ENCODE data around the gene WIZ.

The WIZ gene

DNA sequence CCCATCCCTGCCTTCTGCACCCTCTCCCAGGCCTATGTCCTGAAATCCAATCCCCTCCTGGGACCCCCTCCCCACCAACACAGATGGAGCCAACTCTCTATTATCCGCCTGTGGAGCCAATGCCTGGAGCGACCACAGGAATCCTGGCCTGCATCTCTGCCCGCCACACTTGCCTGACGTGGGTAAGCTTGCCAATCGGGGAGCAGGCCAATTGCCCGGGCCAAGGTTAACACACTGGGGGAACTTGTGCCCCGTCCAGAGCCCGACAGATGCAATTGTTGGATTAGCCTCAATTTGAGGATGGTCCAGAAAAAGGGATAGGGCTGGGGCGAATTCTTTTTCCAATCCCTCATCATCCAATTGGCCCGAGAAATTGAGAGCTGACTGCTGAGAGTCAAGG lies 5.9 kb downstream of the WIZ start:
- no peak for DNase-seq (ENCODE audit: low read depth)

DNA sequence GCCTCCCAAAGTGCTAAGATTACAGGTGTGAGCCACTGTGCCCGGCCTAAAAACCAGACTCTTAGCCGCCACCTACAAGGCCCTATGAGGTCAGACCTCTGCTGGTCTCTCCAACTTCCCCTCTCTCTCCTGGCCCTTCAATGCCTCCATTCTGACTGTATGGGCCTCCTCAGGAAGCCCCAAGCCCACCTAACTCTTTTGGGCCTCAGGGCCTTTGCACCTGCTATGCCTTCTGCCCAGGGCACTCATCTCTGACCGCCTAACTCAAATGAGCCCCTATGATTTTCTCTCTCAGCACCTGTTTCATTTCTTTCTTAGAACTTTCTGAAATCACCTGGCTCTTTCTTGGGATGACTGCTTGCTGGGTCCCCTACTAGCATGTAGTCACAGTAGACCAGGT lies 6.4 kb downstream of the WIZ start:
- DNase-seq (ENCODE audit: low read depth), result no peak

DNA sequence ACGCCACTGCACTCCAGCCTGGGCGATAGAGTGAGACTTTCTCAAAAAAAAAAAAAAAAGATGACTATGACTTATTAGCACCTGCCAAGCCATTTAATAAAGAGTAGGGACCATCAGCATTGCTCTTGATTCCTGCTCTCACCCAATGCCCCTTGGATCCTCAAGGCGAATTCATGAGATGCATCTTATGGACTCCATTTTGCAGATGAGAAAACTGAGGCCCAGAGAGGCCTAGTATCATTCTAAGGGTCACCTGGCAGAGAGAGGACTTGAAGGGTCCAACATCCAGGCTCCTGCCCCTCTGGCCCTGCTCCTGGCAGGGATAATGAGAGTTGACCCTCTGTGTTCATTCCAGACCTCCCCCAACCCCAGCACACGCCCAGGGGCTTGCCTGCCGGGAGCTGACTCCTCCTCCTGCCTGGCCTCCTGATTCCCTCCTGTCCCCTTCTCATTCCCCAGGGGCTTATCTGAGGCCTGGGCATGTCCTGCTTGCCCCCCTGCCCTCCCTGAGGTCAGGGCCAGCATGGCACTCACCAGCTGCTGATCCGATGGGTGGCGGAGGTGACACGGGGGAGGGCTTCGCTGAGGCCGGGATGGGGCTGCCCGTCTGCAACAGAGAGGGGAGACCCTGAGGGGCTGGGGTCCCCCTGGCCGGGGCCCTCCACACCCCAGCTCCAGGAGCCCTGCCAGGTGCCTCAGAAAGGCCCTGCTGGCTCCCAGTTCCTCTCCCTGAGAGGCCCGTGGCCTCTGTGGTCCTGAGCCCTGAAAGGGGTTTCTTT lies 7.4 kb downstream of the WIZ start:
- no peak for DNase-seq (ENCODE audit: low read depth)

DNA sequence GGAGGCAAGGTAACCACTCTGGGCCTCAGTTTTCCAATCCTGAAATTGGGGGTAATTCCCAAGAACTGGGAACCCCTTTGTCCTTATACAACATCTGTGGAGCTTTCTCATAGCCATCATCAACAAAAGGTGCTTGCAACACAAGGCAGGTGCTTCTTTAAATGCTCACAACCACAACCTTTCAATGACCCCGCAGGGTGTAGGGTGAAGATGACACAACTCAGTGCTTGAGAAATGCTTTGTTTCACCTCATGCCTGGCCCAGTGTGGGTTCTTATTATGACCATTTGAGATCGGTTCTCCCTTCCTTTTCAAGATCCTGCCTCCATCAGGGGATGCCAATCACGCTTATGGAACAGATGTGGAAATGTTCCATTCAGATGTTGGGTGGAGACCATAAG lies 8.4 kb downstream of the WIZ start:
- DNase-seq (ENCODE audit: low read depth), result no peak

DNA sequence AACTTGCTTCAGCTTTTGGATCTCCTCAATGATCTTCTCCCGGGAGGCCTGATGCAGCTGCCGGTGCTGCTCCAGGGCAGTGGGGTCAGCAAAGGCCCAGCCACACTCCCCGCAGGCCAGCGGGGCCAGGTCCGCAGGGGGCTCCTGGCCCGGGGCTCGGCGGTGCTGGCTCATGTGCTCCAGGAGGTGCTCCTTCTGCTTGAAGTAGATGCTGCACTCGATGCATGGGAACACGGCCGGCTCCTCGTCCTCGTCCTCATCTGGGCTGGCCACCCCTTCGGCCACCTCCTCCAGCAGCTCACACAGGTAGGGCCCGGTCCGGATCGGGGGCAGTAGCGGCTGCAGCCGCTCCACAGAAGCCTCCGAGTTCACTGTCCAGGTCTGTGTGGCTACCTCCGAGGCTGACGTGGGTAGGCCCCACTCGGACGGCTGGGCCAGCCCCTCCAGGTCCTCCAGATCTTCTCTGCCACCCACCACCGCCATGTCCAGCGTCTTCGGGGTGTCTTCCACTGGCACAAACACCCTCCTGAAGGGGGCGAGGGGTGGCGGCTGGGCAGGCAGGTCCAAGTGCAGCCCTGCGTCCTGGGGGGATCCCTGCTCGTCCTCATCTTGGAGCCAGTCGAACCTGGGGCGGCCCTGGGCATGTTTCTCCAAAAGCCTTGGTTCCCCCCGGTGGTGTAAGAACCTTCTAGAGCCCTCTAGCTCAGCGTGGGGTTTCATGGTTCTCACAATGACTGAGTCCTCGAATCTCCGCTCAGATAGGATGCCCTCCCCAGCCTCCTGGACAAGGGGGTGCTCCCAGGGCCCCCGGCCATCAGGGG lies 9.7 kb downstream of the WIZ start:
- DNase-seq (ENCODE audit: low read depth), result no peak

DNA sequence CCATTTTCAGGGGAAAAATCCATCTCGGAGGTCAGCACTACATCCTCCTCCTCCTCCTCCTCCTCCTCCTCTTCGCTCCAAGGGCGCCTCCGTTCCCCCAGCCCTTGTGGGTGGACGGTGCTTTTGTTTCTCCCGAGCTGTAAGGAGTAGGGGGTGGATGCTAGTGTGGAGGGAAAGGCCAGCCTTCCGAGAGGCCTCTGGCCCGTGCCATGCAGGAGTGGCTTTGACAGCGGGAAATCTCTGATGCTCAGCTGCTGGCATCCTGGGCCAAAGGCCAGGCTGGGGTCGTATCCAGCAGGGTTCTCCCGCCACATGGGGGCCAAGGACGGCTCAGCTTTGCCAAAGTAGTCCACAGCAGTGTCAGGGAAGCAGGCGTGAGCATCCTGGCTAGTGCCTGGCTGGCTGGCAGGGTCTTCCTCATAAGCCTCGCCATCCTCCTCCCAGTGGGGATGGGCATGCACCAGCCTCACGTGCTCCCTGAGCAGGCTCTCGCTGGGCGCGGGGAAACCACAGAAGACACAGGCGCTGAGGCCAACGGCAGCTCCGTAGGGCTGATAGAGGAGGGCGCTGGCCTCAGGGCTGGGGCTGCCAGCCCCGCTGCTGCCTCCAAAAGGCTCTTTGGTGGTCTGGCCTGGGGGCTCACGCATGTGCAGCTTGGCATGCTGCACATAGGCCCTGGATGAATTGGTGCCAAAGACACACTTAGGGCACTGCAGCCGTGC lies 10.5 kb downstream of the WIZ start:
- no peak for DNase-seq (ENCODE audit: low read depth)

DNA sequence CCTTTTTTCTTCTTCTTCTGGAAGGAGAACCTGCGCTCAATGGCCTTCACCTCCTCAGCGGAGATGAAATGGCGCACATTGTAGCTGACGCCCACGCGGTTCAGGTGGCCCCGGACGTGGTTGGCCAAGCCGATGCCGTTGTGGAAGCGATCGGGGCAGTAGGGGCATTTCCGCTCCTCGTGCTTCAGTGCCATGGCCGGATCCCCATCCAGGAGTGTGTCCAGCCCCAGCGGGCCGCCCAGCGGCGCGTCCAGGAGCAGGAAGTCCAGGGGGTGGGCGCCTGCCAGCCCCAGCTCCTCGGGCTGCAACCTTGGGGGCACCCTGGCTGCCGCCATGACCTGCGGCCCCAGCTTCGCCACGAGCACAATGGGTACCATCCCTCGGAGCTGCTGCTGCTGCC lies 11.2 kb downstream of the WIZ start:
- DNase-seq (ENCODE audit: low read depth), result no peak

DNA sequence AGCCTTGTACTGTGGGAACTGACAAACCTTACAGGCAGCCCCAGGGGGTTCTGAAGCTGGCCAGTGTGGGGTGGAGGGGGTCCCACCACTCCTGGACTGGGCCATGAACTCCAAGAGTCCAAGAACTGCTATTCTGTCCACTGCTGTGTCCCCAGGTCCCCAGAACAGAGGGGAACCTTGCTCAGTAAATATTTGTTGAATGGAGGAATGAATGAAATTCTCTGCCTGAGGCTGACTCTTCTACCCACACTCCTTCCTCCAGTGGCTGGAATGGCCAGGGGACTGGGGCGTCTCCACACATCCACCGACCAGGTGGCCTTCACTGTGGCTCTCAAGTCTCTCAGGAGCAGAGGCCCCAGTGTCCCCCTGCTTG lies 11.6 kb downstream of the WIZ start:
- DNase-seq (ENCODE audit: low read depth), result no peak

DNA sequence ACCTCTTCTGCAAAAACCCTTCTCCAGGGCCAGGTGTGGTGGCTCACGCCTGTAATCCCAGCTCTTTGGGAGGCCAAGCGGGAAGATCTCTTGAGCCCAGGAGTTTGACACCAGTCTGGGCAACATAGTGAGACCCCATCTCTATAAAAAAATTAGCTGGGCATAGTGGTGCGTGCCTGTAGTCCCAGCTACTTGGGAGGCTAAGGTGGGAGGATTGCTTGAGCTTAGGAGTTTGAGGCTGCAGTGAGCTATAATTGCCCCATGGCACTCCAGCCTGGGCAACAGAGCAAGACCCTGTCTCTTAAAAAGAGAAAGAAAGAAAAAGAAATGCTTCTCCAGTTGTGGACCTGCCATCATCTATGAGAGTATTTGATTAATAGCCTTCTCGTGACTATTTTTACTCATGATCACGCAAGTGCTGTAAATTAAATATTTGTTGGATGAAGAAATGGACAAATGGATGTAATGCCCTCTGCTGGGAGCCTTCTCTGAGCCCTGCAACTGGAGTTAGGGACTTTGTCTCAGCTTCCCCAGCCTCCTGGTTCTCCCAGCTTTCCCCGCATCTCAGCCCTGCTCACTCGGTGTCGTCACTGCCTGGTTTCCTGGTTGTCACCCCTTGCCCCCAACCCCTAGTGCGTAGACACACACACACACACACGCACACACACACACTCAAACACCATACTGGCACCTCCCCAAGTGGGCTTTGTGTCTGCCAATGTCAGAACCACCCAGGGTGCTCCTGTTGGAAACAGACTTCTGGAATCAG lies 12.2 kb downstream of the WIZ start:
- DNase-seq (ENCODE audit: low read depth), result no peak

DNA sequence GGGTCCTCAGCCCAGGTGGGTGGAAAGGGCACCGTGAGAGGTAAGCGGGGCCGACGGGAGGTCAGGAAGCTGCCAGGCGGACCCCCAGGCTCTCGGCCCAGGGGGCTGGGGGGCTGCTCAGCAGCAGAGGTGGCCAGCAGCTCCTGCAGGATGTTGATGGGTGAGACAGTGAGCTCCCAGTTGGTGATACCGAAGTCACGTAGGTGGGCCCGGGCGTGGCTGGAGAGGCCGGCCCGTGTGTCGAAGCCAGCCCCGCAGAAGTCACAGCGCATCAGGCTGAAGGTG lies 13.0 kb downstream of the WIZ start:
- no peak for DNase-seq (ENCODE audit: low read depth)

DNA sequence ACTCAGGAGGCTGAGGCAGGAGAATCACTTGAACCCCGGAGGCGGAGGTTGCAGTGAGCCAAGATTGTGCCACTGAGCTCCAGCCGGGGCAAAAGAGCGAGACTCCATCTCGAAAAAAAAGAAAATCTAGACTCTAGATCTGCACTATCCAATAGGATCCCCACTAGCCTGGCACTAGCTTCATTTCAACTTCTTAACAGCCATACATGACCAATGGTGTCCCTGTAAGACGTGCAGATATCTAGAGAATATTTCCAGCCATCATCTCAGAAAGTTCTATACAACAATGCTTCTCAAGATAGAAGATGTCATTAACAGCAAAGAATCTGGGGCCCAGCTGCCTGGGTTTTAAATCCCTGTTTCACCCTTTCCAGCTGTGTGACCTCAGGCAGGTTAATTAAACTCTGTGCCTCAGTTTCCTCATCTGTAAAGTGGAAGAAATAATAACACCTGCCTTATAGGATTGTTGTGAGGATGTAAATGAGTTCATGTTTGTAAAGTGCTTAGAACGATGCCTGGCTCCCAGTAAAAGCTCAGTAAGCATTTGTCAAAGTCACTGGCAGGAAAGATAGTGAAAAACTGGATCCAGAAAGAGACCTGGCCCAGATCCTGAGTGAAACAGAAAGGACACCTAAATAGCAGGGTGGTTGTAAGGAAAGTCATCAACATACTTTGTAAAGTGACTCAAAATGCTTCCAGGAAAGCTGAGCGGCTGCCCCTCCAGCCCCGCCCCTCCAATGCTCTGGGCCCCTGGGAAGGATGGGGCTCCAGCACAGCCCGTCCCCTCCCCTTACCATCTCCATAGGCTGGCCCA lies 13.5 kb downstream of the WIZ start:
- DNase-seq (ENCODE audit: low read depth), result no peak

DNA sequence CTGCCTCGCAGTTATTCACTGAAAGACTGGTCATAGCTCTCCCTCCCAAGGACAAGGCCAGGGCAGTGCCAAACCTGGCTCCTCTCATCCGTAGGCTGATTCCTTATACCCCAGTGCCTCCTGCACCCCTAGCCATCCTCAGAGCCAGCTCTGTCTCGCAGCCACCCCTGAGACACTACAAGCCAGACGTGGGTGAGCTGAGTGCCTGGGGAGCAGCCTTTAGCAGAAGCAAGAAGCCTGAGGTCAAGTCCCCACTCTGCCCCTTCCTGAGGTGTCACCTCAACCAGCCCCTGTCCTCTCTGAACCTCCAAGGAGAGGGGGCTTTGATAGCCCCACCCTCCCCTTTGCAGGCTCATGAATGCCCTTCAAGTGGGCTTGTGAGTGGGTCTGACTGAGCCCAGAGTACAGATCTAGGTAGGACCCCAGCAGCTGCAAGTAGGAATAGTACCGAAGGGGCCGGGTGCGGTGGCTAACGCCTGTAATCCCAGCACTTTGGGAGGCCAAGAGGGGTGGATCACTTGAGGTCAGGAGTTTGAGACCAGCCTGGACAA lies 16.2 kb downstream of the WIZ start:
- no peak for DNase-seq (ENCODE audit: low read depth)

DNA sequence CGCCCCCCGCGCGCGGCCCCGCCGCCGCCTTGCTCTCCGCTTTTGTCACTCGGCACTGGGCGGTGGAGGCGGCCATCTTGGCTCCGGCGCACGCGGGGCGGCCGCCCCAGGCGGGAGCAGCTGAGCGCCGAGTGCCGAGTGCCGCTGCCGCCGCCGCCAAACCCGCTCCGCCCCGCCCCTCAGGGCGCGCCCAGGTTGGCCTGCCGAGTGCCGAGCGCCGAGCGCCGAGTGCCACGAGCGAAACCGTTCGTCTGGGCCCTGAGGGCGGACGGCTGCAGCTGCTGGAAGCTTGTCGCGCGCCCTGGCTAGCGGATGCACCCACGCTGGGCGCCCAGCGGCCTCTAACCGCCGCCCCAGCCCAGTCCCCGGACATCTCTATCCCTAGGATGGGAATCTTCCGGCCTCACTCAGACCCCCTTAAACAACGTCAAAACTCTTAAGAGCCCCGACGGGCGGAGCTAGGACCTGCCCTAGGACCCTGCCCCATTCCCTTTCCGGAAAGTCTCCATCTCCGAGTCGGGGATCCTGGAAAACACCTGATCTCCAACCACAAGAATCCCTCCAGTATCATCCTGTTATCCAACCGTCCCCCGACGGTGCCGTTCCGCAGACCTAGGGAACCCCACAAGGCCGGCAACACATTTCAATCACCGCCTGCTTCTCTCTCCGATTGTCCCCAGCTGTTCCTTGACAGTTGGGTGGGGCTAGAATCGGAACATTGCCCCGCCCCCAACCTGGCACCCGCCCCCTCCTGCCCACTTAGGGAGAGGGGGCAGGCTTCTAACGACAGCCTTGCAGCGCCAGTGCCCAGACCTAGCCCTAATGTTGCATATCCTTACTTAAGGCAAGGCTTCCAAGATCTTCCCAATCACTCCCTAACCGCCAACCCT lies 16.9 kb downstream of the WIZ start:
- peak; percentile 79 for DNase-seq (ENCODE audit: low read depth)

DNA sequence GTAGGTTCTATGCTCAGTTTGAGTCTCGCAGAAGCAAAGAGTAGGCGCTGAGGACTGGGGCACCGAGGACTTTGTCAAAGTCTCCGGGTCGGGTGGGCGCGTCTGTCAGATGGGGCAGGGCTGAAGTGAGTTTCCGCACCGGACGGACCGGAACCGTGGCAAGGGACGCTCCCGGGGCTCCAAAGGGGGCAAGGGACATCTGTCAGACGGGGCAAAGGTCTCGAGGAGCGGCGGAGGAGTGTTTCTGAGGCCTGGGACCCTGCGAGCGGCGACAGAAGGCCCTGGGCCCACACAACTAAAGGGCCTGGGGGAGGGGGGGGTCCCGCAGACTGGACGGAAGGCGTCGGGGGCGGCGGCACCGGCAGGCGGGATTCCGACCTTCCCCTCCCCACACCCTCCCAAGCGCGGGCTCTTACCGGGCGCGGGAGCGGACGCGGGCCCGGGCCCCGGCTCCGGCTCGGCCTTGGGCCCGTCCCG lies 17.7 kb downstream of the WIZ start:
- no peak for DNase-seq (ENCODE audit: low read depth)

DNA sequence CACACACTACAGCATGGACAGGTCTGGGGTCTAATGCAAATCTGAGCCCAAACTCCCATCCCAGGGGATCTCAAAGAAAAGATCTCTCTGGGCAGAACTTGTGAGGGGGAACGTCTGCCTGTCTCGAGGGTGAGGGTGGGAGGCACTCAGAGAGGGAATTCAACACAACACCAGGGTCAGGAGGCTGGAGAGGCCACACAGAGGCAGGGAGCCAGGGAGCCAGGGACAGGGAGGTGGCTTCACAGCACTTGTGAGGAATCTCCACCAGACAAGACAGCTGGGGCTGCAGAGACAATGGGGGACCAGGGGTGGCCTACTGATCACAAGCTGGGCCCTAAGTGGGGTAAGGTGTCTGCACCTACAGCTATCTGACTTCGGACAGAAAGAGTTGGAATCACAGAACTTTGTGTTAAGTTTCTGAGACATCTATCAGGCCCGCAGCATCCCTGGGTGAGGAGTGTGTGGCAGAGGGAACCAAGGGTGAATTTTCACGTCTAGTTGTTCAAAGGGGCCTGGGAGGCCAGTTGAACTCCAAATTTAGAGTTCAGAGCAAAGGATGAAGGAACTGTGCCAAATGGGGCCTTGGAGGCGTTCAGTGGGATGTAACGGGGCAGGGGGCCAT lies 18.2 kb downstream of the WIZ start:
- no peak for DNase-seq (ENCODE audit: low read depth)

DNA sequence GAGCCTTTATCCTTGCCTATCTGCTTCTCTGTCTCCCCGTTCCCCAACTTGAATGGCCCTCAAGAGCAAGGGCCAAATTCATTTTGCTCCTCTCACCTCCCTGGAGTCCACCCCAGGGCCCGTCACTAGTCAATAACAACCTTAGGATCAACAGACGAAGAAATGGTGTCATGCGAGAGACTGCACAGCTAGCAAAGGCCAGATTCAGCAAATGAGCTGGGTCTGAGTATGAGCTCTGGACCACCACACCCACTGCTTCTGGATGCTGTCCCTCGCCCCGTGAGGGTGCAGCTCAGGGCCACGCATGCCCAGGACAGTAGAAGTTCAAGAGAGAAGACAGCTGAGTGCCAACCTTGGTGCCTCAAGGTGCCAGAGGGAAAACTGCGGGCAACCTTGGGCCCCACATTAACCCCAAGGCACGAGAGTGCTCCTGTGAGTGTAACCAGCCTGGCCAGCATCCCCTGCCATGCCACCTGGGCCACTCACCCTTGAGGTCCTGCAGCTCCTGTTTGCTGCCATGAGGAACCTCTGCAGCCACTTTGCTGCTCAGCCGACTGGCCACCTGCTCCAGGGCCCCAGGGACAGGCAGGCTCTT lies 19.1 kb downstream of the WIZ start:
- DNase-seq (ENCODE audit: low read depth), result no peak

DNA sequence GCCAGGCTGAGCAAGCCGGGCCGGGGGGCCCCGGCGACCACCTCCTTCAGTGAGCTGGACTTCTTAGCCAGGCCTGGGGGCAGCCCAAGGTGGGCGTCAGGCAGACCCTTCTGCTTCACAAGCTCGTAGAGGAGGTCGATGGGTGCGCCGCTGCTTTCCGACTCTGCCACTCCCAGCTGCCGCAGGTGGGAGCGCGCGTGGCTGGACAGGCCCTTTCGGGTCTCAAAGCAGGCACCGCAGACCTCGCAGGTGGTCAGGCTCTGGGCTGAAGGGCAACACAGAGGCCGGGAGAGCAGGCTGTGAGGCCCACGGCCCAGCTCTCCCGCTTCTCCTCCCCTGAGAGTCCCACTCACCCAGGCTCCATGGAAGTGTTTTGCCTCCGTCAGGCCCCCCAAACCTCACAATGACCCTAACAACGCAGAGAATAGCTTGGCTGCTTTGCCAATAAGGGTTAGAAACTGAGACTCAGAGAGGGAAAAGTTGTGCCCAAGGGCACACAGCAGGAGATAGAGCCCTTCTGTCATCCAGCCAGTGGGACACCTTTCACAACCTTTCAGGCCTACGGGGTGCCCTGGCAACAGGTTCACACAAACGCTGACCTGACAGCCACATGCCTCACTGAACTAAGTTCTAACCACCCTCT lies 19.8 kb downstream of the WIZ start:
- no peak for DNase-seq (ENCODE audit: low read depth)

DNA sequence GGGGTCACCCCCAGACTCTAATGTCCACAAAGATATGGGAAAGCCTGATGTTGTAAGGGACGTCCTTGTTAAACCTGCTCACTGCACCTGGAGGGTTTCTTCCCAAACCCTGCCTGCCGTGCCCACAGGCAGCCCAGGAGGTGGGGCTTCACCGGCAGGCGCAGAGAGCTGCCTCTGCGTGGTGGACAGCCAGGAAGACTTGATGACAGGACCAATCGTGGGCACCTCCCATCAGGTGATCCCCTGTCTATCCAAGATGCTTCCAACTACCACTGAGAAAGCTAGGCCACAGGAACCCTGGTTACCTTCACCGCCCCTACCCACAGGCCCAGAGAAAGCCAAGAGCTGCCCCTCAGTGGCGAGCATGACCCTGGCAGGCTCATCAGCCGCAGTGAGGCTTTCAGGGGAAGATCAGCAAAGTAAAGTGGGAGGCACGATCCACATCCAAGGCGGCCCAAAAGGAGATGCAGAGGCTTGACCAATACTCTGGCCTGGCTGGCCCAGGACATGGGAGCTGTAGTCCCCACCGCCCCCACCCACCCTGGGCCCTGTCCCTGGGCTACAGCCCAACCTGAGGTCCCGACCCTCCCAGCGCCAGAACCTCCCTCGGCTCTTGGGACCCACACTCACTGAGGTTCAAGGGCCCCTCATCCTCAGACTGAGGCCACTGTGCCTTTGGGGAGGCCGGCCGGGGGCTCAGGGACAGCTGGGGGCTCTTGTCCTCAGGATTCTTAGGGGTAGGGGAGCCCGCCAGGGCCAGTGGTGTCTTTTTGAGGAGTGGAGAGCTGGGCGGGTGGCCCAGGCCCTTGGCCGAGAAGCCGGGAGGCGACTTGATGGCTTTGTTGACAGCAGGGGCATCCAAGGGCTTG lies 20.6 kb downstream of the WIZ start:
- no peak for DNase-seq (ENCODE audit: low read depth)

Measured in stimulated activated CD8-positive, alpha-beta memory T cell treated with anti-CD3 and anti-CD28 coated beads, Interleukin-15, amount 100 ng/mL, for 1 hour (primary cell).